PC-9 (cell line): Measurements from ENCODE around the gene ZCCHC2. TPM values are rescaled to one million over a fixed set of nuclear protein-coding genes. Genes with fewer than 3 reads are reported as not detected.

Experiments used
- BruUV-seq: library from RNA; stranded (reverse); fragments of 400-500 nt; replicated peaks from 2 replicates; lab custom pipeline; 2021; lab: Mats Ljungman, UMichigan
- CTCF ChIA-PET: fragments of 300-600 bp; sonication (Branson Sonifier 250); formaldehyde crosslinking; loops from one replicate; lab custom pipeline; 2022; ENCODE audit warnings: antibody characterized with exemption; lab: Charles Lee
- POLR2A ChIA-PET: fragments of 300-600 bp; sonication (Branson Sonifier 250); formaldehyde crosslinking; loops from one replicate; lab custom pipeline; 2022; ENCODE audit warnings: antibody characterized with exemption; ENCODE audit not compliant: unreplicated experiment; lab: Charles Lee
- DNase-seq, 2 experiments: peaks; one replicate each; pipeline versions ENCODE4 v3.0.0 to v3.0.0-alpha.2; 2015 to 2022; ENCODE audit warnings: mixed read lengths in 1 of 2
- H2AFZ ChIP-seq: fragments of 200-600 bp; sonication (generic); 2 replicates; pipeline ENCODE4 v1.8.1; 2017; ENCODE audit warnings: antibody characterized with exemption
- H3F3A ChIP-seq: fragments of 200-600 bp; sonication (generic); 2 replicates; pipeline ENCODE4 v1.8.1; 2017; ENCODE audit warnings: antibody characterized with exemption, mild to moderate bottlenecking, low read depth; ENCODE audit not compliant: insufficient read depth
- H3K27ac ChIP-seq: fragments of 200-600 bp; sonication (generic); 2 replicates; pipeline ENCODE4 v1.6.1; 2016; ENCODE audit warnings: mixed run types
- H3K27me3 ChIP-seq: fragments of 200-600 bp; sonication (generic); 2 replicates; pipeline ENCODE4 v1.6.1; 2016; ENCODE audit warnings: low read depth, mixed run types; ENCODE audit not compliant: insufficient read depth
- H3K36me3 ChIP-seq: fragments of 200-600 bp; sonication (generic); 2 replicates; pipeline ENCODE4 v1.6.1; 2016; ENCODE audit warnings: low read depth, mixed run types
- H3K4me1 ChIP-seq: fragments of 200-600 bp; sonication (generic); replicated peaks from 2 replicates; pipeline ENCODE4 v1.6.1; 2016; ENCODE audit warnings: mixed run types; ENCODE audit not compliant: insufficient read depth
- H3K4me2 ChIP-seq: fragments of 200-600 bp; sonication (generic); 2 replicates; pipeline ENCODE4 v1.6.1; 2017; ENCODE audit warnings: mixed run types
- H3K4me3 ChIP-seq: fragments of 200-600 bp; sonication (generic); 2 replicates; pipeline ENCODE4 v1.6.1; 2016; ENCODE audit warnings: mixed run types
- H3K79me2 ChIP-seq: fragments of 200-600 bp; sonication (generic); 2 replicates; pipeline ENCODE4 v1.6.1; 2017; ENCODE audit warnings: low read depth, mixed run types
- H3K9me2 ChIP-seq: fragments of 200-600 bp; sonication (generic); 2 replicates; pipeline ENCODE4 v1.8.1; 2017; ENCODE audit warnings: mild to moderate bottlenecking; ENCODE audit not compliant: insufficient read depth
- H3K9me3 ChIP-seq: fragments of 200-600 bp; sonication (generic); 2 replicates; pipeline ENCODE4 v1.8.1; 2016; ENCODE audit warnings: low read depth; ENCODE audit not compliant: insufficient read depth
- H4K20me1 ChIP-seq: fragments of 200-600 bp; sonication (generic); 2 replicates; pipeline ENCODE4 v1.8.1; 2017; ENCODE audit not compliant: insufficient read depth
- EZH2 ChIP-seq: fragments of 200-600 bp; sonication (generic); IDR thresholded peaks from 2 replicates; pipeline ENCODE4 v1.8.0; 2017; ENCODE audit warnings: antibody characterized with exemption, low read depth
- intact Hi-C: fragments of 100-400 bp; cut with micrococcal nuclease; formaldehyde crosslinking; loops from one replicate; pipeline ENCODE4 v1.10.0; 2022; ENCODE audit not compliant: unreplicated experiment
- total RNA-seq: library from RNA; stranded (reverse); gene quantifications from 2 replicates; pipeline ENCODE4 v1.2.3, GENCODE V29; 2021
- TF ChIP-seq, protein P1 (sequence below): fragments of 200-600 bp; sonication (generic); conservative IDR thresholded peaks from 2 replicates; pipeline ENCODE4 v1.6.1; 2017; ENCODE audit warnings: mixed run types, antibody characterized with exemption, mild to moderate bottlenecking, moderate library complexity

ZCCHC2 gene
- total RNA-seq, 1 experiment from 2014 or later: 18.1 TPM

DNA sequence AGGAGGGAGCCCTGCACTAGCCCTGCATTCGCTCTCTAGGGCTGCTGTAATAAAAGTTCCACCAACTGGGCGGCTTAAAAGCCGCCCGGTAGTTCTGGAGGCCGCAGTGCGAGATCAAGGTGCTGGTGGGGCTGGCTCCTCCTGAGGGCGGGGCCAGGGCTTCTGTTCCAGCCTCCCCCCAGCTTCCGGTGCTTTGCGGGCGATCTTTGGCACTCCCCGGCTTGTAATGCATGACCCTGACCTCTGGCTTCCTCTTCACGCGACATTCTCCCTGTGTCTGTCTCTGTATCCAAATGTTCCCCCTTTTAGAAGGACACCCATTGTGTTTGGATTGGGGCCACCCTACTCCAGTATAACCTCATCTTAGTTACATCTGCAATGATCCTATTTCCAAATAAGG is 84.5 kb downstream of the ZCCHC2 start:
- no peak for DNase-seq
- intact Hi-C loops: no loop called here
- TF ChIP-seq EZH2: no peak
- TF ChIP-seq, protein P1, sequence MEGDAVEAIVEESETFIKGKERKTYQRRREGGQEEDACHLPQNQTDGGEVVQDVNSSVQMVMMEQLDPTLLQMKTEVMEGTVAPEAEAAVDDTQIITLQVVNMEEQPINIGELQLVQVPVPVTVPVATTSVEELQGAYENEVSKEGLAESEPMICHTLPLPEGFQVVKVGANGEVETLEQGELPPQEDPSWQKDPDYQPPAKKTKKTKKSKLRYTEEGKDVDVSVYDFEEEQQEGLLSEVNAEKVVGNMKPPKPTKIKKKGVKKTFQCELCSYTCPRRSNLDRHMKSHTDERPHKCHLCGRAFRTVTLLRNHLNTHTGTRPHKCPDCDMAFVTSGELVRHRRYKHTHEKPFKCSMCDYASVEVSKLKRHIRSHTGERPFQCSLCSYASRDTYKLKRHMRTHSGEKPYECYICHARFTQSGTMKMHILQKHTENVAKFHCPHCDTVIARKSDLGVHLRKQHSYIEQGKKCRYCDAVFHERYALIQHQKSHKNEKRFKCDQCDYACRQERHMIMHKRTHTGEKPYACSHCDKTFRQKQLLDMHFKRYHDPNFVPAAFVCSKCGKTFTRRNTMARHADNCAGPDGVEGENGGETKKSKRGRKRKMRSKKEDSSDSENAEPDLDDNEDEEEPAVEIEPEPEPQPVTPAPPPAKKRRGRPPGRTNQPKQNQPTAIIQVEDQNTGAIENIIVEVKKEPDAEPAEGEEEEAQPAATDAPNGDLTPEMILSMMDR: no peak
- Histone ChIP-seq H3K79me2 (no peaks in the 10 kb centered on the region), H3K9me3 (no peaks in the 10 kb centered on the region), H3K9me2 (no peaks in the 10 kb centered on the region), H3F3A (no peaks in the 10 kb centered on the region), H3K4me1 (no peaks in the 10 kb centered on the region), H3K27me3 (peaks cover 11% of the 10 kb centered on the region; the same call in 1 of the 2 replicates), H3K36me3 (no peaks in the 10 kb centered on the region), H4K20me1 (no peaks in the 10 kb centered on the region), H3K27ac (no peak overlapping the region), H3K4me3 (no peak overlapping the region), H2AFZ (no peak overlapping the region), H3K4me2 (no peak overlapping the region)
- POLR2A ChIA-PET: no interaction called here
- no TSS peak for BruUV-seq
- CTCF ChIA-PET: no interaction called here

- no peak for DNase-seq
- H3K9me2 ChIP-seq: no peaks in the 10 kb centered on the region
- H2AFZ ChIP-seq: no peak overlapping the region
- H3K27ac ChIP-seq: no peak overlapping the region
- H3K4me3 ChIP-seq: no peak overlapping the region
- no peak for TF ChIP-seq EZH2
- TF ChIP-seq, protein P1: no peak
- H3F3A ChIP-seq: no peaks in the 10 kb centered on the region
- ChIA-PET CTCF (no interaction called here), POLR2A (no interaction called here)
- no peaks in the 10 kb centered on the region for H3K79me2 ChIP-seq
- no peak overlapping the region for H3K4me2 ChIP-seq
- H3K27me3 ChIP-seq: peaks cover 11% of the 10 kb centered on the region; the same call in 1 of the 2 replicates
- H4K20me1 ChIP-seq: no peaks in the 10 kb centered on the region
- H3K9me3 ChIP-seq: no peaks in the 10 kb centered on the region
- BruUV-seq: no TSS peak
- intact Hi-C loops: no loop called here
- H3K4me1 ChIP-seq: no peaks in the 10 kb centered on the region
- H3K36me3 ChIP-seq: no peaks in the 10 kb centered on the region
Measured at GRCh38 chr18:62607708-62608428, 85.0 kb downstream of the ZCCHC2 start.

- Histone ChIP-seq H3K36me3 (no peaks in the 10 kb centered on the region), H3K4me2 (no peak overlapping the region), H3K79me2 (no peaks in the 10 kb centered on the region), H3K9me2 (no peaks in the 10 kb centered on the region), H2AFZ (no peak overlapping the region), H4K20me1 (no peaks in the 10 kb centered on the region), H3K9me3 (no peaks in the 10 kb centered on the region), H3K27ac (no peak overlapping the region), H3K4me1 (no peaks in the 10 kb centered on the region), H3K4me3 (no peak overlapping the region), H3K27me3 (peaks cover 13% of the 10 kb centered on the region; the same call in 1 of the 2 replicates), H3F3A (no peaks in the 10 kb centered on the region)
- no peak for DNase-seq
- intact Hi-C loops: no loop called here
- no TSS peak for BruUV-seq
- TF ChIP-seq EZH2: no peak
- TF ChIP-seq, protein P1: no peak
- POLR2A ChIA-PET: no interaction called here
- CTCF ChIA-PET: no interaction called here
Measured at GRCh38 chr18:62609764-62610163, 86.9 kb downstream of the ZCCHC2 start.
